D721Med (cell line): ENCODE data around the gene CLEC4F.
"Not testable (repeated sequence)": the region's sequence is repeated elsewhere in the genome, so short reads cannot be mapped to it uniquely, and the experiment has no call there.

Experiments used
- DNase-seq: peaks from one replicate; pipeline ENCODE4 v3.0.0; 2011; ENCODE audit warnings: low spot score; ENCODE audit not compliant: insufficient read length
- FAIRE-seq: peaks from 2 replicates; lab custom pipeline; 2011; peaks lifted over from hg19 to GRCh38; lab: Jason Lieb, UNC
- TF ChIP-seq, protein P1 (sequence below): IDR thresholded peaks from 2 replicates; pipeline ENCODE4 v1.5.1; 2012; ENCODE audit warnings: mild to moderate bottlenecking, control low read depth; ENCODE audit not compliant: insufficient read depth; ENCODE audit errors: missing control alignments

The CLEC4F gene

DNA sequence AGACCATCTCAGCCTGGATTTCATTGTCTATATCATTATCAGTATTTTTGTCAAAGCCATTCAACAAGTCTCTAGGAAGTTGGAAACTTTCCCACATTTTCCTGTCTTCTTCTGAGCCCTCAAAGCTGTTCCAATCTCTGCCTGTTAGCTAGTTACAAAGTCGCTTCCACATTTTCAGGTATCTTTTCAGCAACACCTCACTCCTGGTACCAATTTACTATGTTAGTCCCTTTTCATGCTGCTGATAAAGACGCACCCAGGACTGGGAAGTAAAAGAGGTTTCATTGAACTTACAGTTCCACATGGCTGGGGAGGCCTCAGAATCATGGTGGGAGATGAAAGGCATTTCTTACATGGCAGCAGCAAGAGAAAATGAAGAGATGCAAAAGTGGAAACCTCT lies 20.7 kb downstream of the CLEC4F start:
- DNase-seq (no peak), FAIRE-seq (no peak)
- TF ChIP-seq, protein P1, sequence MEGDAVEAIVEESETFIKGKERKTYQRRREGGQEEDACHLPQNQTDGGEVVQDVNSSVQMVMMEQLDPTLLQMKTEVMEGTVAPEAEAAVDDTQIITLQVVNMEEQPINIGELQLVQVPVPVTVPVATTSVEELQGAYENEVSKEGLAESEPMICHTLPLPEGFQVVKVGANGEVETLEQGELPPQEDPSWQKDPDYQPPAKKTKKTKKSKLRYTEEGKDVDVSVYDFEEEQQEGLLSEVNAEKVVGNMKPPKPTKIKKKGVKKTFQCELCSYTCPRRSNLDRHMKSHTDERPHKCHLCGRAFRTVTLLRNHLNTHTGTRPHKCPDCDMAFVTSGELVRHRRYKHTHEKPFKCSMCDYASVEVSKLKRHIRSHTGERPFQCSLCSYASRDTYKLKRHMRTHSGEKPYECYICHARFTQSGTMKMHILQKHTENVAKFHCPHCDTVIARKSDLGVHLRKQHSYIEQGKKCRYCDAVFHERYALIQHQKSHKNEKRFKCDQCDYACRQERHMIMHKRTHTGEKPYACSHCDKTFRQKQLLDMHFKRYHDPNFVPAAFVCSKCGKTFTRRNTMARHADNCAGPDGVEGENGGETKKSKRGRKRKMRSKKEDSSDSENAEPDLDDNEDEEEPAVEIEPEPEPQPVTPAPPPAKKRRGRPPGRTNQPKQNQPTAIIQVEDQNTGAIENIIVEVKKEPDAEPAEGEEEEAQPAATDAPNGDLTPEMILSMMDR, result no peak

DNA sequence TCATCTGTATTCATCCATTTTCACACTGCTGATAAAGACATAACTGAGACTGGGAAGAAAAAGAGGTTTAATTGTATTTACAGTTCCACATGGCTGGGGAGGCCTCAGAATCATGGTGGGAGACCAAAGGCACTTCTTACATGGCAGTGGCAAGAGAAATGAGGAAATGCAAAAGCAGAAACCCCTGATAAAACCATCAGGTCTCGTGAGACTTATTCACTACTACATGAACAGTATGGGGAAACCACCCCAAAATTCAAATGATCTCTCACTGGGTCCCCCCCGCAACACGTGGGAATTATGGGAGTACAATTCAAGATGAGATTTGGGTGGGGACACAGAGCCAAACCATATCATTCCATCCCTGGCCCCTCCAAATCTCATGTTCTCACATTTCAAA lies 22.4 kb downstream of the CLEC4F start:
- not testable (repeated sequence) for DNase-seq, FAIRE-seq

DNA sequence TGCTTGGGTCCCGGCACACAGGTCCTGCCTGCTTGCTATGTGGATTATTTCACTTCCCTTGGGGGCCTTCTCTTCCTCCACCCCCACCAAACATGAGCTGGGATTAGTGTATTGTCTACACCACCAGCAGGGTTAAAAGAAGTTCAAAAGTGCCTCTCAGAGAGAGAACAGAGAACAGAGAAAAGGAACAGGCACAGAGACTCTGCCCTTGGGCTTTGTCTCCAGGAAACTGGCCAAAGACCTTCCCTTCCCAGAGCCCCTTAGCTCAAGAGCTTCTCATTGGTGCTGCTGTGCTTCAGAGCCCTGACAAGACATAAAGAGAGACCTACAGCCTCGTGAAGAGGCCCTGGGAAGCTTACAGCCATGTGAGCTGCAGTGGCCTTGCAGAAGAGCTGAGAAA lies 22.9 kb downstream of the CLEC4F start:
- DNase-seq (no peak), FAIRE-seq (no peak)
- TF ChIP-seq, protein P1, result no peak

DNA sequence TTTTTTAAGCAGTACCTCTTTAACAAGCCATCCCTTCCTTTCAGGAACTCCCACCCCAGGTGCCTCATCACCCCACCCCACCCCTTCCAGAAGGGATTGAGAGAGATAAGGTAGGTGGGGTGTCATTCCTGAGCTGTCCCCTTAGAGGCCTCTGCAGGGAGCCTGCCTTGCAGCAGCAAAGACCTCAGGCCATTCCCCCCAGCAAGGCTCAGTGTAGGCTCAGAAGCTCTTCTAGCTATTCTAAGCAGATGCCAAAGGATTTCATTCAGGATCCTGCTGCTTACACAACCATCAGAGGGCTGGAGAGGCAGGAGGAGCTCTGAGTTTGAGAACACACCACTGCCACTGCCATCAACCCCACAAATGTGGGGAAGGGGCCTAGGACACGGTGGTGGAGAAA lies 24.1 kb downstream of the CLEC4F start:
- FAIRE-seq (no peak), DNase-seq (no peak)
- TF ChIP-seq, protein P1, result no peak

DNA sequence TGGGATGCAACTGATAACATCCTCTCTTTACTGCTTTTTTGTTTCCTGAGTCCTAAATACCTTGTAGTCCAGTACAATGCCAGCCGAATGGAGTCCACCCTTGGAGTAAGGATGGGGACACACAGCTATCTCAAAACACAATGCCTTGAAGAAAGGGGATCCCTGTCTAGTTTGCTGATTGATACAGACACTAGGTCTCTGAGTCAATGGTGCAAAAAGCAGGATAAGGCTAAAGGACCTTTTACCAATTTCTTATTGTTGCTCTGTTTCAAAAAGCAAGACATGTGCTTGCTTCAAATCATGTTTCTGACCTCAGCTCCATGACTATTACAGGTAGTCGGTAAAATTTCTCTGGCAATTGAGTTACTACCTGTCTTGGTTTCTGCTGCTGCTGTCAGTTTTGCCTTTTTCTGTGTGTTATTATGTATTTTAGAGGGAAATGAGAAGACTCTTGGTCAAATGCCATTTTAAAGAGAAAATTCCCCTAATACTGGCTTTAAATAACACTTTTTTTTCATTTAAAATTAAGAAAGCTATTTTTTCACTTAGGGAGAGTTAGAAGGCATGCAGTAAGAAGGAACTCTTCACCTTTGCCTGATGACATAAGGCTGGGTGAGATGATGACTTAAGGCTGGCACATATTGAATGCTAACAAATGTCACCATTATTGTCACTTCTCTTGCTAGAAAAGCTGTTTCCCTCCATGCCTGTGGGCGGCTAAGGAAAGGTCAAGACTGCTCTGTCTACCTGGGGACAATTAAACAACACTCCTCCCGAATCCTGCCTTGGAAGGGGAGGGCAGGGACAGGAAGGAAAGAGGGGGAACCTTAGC lies 25.0 kb downstream of the CLEC4F start:
- no peak for FAIRE-seq
- TF ChIP-seq, protein P1, result no peak

DNA sequence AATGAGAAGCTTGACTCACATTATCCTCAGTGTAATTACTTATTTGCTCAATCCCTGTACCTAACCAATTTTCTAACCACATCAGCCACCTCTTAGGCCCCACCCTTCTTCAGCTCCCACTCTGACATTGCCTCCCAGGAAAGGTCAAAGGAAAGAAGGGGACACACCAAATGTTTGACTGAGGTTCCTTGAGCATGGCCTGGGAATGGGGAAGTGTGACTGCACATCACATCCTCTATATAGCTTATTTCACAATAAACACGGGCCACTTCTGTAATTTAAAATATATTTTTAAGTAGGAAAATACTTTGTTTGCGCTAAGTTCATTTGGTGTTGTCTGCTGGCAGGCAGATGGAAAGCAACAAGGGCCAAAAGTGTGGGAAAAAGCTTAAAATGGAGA lies 26.9 kb downstream of the CLEC4F start:
- TF ChIP-seq, protein P1, result no peak
- DNase-seq (no peak), FAIRE-seq (no peak)

More for the DNA sequence above, 25.0 kb downstream of the CLEC4F start:
- DNase-seq, result no peak

DNA sequence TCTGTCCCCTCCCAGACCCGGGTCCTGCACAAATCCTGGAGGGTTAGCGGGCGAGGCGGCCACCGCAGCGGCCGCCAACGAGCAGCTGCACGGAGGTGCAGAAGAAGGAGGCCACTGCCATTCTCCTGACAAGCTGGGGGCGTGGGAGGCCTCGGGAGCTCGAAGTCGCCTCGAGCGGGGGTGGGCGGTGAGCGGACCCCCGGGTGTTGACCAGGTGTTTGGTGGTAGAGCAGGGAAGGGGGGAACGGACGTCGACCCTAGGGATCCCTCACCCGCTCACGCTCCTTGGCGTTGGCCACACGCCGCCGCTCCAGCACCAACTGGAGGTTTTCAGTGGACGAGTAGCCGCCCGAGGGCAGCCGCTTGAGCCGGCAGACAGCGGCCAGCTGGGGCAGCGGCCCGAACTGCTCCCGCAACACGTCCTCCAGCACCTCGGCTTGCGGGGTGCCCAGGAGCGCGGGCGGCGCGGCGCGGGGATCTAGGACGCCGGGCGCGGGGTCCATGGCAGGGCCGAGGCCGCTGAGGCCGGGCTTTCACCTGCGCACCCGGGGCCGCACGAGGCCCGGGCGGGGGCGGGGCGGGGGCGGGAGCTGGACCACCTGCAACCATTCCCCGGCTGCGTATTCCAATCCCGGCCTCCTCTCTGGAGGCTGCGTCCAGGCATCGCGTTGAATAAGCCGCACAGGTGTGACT lies 30.1 kb downstream of the CLEC4F start, which contains the start of gene FIGLA:
Gene FIGLA (minus strand): TSS at position 508 of the 693 bp plus-strand sequence. CDS start 5 bp downstream, at position 503.
- FAIRE-seq (no peak), DNase-seq (no peak)
- TF ChIP-seq, protein P1, result no peak
